ENCODE data around the gene SPAG9.
A peak's percentile ranks its signal among the peaks of the same experiment; 100 is the strongest.

Gene SPAG9

DNA sequence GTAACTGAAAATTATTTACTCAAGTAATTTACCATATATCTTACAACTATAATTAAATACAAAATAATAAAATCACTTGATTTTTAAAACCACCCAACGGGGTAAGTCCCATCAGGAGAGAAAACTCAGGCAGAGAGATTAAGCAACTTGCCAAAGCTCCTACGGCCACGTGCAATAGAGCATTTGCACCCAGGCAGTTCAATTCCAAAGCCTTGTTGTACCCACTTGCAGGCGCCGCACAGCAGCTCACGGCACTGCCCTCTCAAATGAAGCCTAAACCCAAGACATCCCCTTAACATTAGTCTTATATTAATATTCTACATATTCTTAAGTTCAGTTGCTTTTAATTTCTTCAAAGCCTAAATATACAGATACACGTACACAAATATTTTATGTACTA, 75.7 kb downstream of the SPAG9 start:
- DNase-seq (ENCODE audit: low spot score) = no peak

DNA sequence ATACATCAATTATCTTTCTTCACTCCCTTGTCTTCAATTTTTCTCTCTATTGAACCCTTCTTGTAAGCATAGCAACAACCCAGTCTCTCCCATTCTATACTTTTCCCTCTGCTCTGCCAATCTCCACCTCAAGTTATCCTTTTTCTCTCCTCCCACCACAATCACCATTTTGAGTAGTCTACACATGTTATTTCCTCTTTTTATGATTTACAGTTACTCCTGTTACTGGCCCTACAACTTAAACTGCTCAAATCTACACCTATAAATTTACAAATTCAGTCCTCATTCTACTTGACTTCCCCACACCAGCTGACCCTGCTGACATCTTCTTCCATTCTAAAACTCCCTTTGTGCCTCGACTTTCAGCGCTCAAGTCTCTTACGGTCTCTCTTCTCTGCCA, 84.6 kb downstream of the SPAG9 start:
- no peak for DNase-seq (ENCODE audit: low spot score)

DNA sequence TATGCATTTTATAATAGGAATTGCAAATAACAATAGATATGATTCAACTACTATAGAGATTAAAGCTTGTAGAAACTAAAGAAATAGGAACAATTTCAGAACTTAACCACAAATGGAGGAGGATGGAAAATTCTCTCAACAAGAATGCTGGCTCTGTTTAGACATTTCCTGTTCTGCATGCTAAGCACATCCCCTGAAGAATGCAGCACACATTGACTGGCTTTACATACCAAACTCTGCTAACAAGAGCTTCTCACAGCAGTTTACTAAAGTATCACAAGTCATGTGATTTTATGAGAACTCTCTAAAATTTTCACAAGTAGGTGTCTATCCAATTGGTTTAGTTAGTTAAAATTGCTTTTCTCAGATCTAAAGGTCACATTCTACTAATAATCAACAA, 85.2 kb downstream of the SPAG9 start:
- DNase-seq (ENCODE audit: low spot score) = peak; percentile 28

DNA sequence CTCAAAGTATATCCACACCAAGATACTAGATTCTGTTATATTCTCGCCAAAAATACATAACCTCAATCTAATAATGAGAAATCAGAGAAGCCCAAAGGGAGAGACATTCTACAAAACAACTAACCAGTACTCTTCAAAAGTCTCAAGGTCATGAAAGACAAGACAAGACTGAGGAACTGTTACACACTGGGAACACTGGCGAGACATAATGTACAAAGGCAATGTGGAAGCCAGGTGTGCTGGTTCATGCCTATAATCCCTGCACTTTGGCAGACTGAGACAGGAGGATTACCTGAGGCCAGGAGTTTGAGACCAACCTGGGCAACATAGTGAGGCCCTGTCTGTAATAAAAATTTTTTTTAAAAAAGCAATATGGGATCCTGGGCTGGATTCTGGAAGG, 85.9 kb downstream of the SPAG9 start:
- DNase-seq (ENCODE audit: low spot score) = no peak

DNA sequence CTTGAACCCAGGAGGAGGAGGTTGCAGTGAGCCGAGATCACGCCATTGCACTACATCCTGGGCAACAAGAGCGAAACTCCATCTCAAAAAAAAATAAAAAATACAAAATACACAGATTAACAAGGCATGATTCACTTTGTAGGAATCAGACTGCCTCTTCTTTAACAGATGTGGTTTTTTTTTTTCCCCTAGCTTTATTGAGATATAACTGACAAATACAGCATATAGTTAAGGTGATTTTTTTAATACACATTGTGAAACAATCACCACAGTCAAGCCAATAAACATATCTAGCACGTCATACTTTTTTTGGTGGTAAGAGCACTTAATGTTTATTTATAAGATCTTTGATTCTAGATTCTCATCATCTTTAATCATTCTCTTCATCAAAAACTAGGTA, 87.8 kb downstream of the SPAG9 start:
- DNase-seq (ENCODE audit: low spot score) = no peak

DNA sequence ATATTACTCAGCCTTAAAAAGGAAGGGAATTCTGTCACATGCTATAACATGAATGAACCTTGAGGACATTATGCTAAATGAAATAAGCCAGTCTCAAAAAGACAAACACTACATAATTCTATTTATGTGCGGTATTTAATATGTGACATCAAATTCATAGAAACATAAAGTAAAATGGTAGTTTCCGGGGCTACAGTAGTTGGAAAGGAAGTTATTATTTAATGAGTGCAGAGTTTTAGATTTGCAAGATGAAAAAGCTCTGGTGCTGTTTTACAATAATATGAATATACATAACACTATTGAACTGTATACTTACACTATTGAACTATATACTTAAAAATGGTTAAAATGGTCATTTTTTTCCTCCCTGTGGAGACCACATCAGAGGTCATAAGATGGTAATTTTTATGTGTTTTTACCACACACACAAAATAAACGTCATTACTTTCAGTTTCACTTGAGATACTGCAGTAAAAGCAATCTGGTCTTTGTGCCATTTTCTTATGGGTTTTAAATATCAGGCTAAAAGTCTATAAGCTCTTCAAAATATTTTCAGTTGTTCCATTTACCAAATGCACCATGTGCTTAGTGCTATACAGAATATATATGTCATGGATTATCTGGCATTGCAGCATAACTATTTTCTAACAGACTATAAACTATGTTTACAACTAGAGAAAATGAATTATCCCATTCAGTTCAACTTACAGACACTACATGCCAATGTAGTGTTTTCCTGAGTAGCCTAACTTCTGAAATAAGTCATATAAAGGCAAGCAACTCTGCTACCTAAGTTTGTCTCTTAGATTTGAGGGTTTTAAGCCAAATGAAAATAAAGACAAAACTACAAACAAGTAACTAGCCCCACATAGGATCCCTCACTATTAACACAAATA, 90.9 kb downstream of the SPAG9 start:
- peak; percentile 12 for DNase-seq (ENCODE audit: low spot score)

DNA sequence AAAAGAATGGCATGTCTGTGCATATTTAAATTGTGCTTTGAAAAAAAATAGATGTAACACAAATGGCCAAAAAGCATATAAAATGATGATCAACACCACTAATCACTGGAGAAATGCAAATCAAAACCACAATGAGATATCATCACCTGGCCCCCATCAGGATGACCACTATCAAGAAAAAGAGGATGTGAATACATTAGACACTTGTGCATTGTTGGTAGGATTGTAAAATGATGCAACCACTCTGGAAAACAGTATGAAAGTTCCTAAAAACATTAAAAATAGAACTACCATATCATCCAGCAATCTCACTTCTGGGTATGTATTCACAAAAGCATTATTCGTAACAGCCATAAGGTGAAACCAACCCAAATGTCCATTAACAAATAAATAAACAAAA, 91.5 kb downstream of the SPAG9 start:
- DNase-seq (ENCODE audit: low spot score) = no peak

DNA sequence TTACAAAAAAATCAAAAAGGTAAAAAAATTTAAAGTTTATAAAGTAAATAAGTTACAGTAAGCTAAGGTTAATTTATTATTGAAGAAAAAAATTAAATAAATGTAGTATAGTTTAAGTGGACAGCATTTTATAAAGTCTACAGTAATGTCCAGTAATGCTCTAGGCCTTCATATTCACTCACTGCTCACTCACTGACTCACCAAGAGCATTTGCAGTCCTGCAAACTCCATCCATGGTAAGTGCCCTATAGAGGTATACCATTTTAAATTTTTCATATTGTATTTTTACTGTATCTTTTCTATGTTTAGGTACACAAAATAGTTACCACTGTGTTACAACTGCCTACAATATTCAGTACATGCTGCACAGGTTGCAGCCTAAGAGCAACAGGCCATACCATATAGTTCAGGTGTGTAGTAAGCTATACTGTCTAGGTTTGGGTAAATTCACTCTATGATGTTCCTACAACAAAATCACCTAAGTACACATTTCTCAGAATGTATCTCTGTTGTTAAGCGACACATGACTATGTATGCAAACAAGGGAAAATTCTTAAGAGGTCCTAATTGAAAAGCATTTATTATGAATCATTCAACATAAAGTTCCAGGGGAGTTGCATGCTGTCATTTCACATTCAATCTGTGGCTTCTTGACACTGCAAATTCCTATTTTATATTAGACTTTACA, 92.3 kb downstream of the SPAG9 start:
- no peak for DNase-seq (ENCODE audit: low spot score)

DNA sequence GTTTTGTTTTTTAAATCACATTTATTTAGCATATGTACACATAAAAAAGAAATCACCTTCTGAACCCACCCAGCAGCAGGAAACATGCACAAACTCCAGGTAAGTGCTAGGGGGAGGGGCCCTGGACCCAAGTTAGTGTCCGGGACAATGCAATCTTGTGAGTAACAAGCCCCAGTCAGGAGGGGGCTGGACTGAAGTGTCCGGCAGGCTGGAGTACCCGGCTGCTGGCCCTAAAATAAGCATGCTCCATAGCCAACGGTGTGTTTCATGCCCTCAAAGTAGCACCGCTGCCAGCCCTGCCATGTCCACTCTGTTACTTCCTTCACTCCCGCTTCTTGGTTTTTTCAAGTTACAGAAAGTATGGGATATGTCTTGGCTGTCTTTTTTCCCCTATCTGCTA, 102.1 kb downstream of the SPAG9 start:
- no peak for DNase-seq (ENCODE audit: low spot score)

DNA sequence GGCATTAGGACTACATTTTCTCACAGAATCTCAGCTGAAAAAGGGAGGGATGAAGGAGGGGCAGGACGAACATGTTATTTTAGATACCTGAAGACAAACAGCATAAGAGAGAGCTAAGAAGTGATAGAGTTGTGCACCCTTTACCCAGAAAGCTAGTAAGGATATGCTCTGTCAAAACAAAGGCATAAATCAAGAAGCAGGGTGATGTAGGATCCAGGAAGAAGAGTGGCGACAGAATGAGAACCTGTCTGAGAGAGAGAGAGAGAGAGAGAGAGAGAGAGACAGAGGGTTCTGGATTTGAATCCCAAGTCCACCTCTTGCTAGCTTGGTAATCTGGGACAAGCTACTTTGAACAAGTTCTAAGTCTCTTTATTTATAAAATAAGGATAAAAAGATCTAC, 103.4 kb downstream of the SPAG9 start:
- no peak for DNase-seq (ENCODE audit: low spot score)

DNA sequence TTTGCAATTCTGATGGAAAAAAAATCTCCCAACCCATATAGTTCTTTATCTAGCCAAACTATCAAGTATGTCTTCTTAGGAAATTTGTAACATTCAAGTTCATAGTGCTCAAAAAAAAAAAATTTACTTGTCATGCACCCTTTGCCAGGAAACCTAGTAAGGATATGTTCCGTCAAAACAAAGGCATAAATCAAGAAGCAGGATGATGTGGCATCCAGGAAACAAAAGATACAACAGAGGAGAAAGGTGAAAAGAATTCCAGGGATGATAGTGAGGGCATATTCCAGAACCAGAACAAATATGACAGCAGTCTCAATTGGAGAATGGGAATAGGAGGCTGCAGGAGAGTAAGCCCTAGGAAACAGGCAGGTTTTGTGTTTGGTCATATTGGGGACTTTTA, 104.6 kb downstream of the SPAG9 start:
- no peak for DNase-seq (ENCODE audit: low spot score)

DNA sequence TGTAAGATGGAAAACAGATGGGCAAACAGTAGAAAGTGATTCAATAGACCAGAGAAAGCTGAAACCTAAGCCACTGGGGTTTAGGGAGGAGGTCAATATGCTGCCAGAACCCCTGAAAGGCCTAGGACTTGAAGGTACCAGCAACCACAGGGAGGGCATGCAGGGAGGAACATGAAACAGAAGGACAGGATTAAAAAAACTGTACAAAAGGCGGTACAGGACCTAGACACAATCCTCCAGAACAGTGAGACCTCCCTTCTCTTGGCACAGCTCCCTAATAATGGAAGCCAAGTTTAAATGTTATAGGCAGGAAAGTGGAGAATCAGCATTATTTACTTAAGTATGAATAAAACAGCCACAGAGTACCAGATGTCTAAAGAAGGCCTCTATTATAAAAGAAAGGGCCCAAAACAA, 105.5 kb downstream of the SPAG9 start:
- DNase-seq (ENCODE audit: low spot score) = no peak

DNA sequence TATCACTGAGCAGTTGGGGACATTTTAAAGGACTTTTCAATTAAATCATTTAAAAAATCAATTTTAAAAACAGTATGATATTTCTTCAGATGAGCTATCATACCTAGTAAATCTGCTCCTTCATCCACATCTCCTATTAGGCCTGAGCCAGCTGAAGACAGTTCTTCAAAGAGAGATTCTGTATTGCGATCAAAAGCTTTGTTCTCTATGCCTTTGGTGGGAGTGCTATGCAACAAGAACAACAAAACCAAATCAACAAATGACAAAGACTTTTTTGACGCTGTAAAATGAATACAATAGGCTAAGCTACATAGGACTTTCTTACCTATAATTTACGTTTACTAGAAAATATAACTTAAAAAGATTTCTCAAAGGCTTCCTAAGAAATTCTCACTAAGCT, 106.5 kb downstream of the SPAG9 start:
- DNase-seq (ENCODE audit: low spot score) = no peak

DNA sequence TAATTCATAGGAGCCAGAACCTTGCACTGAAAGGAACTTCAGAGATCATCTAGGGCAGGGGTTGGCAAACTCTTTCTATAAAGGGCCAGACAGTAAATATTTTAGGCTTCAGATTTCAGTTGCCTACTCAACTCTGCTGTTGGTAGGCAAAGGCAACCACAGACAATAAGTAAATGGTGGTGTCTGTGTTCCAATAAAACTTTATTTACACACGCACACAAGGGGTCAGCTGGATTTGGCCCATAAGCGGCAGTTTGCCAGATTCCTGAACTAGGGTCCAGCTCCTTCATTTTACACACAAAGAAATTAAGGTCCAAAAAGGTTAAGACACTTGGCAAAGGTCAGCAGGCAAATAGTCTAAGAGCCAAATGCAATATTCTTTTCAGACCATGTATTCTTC, 107.3 kb downstream of the SPAG9 start:
- DNase-seq (ENCODE audit: low spot score) = no peak

DNA sequence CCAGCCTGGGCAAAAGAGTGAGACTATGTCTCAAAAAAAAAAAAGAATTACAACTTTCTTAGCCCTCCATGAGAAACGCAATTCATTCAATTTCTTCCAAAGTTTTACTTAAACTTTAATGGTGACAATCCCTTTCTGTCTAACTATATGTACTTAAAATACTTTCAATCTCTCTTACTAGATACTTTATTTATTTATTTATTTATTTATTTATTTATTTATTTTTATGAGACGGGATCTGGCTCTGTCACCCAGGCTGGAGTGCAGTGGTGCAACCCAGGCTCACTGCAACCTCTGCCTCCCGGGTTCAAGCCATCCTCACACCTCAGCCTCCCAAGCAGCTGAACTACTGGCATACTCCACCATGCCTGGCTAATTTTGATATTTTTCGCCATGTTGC, 108.1 kb downstream of the SPAG9 start:
- DNase-seq (ENCODE audit: low spot score) = no peak

DNA sequence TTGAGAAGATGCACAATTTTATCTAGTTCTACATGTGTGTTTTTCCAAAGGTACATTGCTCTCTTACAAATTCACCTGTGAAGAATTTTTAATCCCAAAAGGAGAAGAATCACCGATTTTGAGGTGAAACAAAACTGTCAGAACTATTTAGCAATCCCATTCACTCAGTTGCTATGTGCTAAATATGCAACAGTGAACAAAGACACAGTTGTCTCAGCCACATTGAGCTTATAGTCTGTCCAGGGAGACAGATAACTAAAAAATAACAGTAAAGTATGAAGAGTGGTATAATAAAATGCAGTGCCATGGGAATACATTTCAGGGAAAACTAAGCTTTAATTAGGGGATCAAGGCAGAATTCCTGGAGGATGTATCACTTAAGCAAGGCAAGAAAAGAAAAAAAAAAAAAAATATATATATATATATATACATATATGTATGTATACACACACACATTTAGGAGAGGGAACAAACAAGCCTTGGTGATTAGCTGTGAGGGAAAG, 110.4 kb downstream of the SPAG9 start:
- DNase-seq (ENCODE audit: low spot score) = no peak

DNA sequence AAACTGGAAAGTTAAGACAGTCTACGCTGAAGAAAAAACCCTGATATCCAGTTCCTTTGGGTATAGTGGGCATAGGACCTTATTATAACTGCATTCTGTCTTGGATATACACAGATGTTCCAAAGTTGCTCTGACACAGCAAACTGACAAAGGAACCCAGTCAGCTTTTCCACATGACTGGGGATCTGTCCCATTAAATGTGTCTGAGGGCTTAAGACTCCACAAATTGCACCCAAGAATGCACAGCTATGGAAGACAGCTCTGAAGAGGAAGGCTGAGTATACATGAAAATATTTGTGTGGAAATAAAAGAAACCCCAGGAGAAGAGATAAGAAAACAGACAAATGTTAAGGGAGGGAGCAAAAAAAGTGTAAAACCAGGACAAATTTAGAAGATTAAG, 114.1 kb downstream of the SPAG9 start:
- DNase-seq (ENCODE audit: low spot score) = peak; percentile 5

DNA sequence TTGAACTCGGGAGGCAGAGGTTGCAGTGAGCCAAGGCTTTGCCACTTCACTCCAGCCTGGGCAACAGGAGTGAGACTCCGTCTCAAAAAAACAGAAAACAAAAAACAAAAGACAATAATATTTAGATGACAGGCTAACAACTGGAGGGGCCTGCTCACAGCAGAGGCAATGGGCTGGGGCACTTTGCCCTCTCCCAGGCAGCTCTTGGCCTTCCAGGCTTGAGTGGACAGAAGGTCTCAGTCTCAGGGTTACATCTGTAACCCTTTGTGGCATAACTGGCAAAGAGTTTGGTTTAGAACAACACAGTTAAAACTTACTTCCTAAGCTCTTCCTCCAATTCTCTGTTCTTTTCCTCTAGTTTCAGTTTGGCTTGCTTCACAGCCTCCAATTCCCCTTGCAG, 114.9 kb downstream of the SPAG9 start:
- DNase-seq (ENCODE audit: low spot score) = no peak

DNA sequence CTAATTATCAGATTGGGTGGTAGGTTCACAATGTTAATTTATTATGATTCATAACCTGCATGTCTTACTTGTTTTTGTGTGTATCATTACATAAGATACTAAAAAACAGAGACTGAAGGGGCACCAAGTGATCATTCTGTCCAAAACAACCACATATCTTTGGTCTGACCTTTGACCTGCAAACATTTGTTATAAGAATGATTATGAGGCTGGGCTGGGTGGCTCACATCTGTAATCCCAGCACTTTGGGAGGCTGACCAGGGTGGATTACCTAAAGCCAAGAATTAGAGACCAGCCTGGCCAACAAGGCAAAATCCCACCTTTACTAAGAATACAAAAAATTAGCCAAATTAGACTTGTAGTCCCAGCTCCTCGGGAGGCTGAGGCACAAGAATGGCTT, 116.4 kb downstream of the SPAG9 start:
- no peak for DNase-seq (ENCODE audit: low spot score)

DNA sequence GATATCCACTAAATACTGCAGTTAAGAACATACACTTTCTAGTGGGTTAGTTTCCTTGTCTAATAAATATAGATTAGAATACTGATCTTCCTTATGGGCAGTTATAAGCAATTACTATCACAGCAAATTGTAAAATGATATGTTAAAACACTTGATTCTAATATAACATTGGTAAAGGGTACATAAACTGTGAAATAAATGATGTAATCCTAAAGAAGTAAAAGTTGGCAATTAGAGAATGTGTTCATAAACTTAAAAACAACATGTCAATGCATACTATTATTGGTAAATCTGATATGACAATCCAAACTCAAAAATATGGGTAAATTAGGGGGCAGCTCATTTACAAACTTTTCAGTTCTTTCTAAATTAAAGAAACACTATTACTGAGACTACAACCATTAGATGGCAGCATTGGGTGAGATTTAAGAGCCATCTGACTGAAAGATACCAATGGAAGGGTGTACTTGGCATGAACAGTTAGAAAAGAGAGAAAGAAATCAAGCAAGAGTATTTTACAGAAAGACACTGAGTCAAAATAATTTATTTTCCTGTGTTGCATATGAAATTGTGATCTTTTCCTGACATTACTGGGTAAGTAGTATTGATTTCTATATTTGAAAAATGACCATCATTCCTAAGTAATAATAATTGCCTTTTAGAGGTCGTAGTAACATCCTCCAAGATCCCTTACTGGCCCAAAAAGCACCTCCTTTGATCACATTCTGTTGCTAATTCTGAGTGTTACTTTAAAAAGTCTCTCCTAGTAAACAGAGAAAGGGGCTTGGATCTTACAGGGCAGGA, 119.6 kb downstream of the SPAG9 start:
- peak; percentile 40 for DNase-seq (ENCODE audit: low spot score)

DNA sequence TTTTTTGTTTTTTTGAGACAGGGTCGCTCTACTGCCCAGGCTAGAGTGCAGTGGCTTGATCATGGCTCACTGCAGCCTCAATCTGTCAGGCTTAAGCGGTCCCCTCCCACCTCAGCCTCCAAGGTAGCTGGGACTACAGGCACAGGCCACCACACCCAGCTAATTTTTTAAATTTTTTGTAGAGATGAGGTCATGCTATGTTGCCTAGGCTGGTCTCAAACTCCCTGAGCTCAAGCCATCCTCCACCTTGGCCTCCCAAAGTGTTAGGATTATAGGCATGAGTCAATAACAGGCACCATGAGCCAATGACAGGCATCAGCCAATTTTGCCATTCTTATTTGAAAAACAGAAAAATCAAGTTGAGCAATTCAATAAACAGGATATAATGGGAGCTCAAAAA, 125.0 kb downstream of the SPAG9 start:
- no peak for DNase-seq (ENCODE audit: low spot score)

DNA sequence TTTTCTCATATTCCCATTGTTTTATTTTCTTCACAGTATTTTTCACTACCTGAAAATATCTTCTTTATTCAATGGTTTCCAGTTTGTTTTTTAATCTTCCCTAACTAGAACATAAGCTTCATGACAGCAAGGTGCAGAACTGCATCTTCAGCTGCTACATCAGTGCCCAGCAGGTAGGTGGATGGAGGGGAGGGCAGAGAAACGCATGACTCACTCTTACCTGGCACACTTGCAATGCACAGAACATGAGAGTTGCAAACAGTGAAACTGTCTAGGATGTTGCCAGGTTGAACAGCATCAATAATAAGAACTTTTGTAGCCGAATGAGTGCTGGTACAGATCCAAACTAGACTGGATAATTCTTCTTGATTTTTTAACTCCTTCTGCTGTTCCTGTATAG, 127.1 kb downstream of the SPAG9 start:
- DNase-seq (ENCODE audit: low spot score) = no peak

DNA sequence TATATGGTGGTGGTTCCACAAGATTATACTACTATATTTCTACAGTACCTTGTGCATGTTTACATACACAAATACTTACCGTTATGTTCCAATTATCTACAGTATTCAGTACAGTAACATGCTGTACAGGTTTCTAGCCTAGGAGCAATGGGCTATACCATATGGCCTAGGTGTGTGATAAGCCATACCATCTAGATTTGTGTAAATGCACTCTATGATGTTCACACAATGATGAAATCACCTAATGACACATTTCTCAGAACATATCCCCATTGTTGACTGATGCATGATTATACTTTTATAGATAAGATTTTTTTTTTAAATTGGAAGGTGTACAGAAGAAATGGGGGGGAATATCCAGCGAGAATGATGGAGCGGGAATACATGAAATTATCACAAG, 131.5 kb downstream of the SPAG9 start:
- no peak for DNase-seq (ENCODE audit: low spot score)
